ENCODE measurements around the gene PSMD8. TPM values are rescaled to one million over a fixed set of nuclear protein-coding genes. Genes with fewer than 3 reads are reported as not detected.

The PSMD8 gene
- total and polyA plus RNA-seq, 2 of the 8 experiments (the other 6 are each of a cell fraction or from before 2014, with no cell fraction given), result 170 to 486 TPM

- no peak for TF ChIP-seq EZH2 (IDR thresholded peaks at IDR 0.05; ENCODE audit: low read depth, low read length, severe bottlenecking)
Observed at GRCh38 chr19:38385804-38386257, 11.5 kb downstream of the PSMD8 start (continued).

Data from H1 (cell line).